Measurements from ENCODE around the gene PDE2A. TPM values are rescaled to one million over a fixed set of nuclear protein-coding genes. Genes with fewer than 3 reads are reported as not detected.

PDE2A gene
- polyA plus RNA-seq, 1 donor (not counting 4 experiments of a cell fraction or from before 2014, with no cell fraction given) = 0.38 TPM

GRCh38 chr11:72580642-72580950 lies 93.6 kb downstream of the PDE2A start:
- Histone ChIP-seq H3K4me2 (ENCODE audit: control insufficient read depth, extremely low read depth, insufficient read depth, low read depth, low read length) (no peak overlapping the region), H3K79me2 (ENCODE audit: control insufficient read depth, insufficient read depth, low read length) (no peaks in the 10 kb centered on the region), H3K9ac (ENCODE audit: control insufficient read depth, extremely low read depth, insufficient read depth, low read length) (no peak overlapping the region), H3K27me3 (ENCODE audit: control insufficient read depth, extremely low read depth, insufficient read depth, low read length) (no peaks in the 10 kb centered on the region), H3K4me3 (ENCODE audit: control insufficient read depth in 2 of 3, extremely low read depth in 1 of 3, insufficient read depth in 2 of 3, low read depth in 1 of 3, low read length in 3 of 3) (no peak overlapping the region), H3K9me3 (ENCODE audit: control insufficient read depth, low read depth, low read length) (no peaks in the 10 kb centered on the region), H3K27ac (ENCODE audit: control insufficient read depth, insufficient read depth, low read length) (no peak overlapping the region), H3K4me1 (ENCODE audit: control insufficient read depth, extremely low read depth, insufficient read depth, low read length) (peaks cover 6% of the 10 kb centered on the region), H2AFZ (ENCODE audit: control insufficient read depth, low read length) (no peak overlapping the region), H4K20me1 (ENCODE audit: control insufficient read depth, extremely low read depth, insufficient read depth, low read length) (no peaks in the 10 kb centered on the region), H3K36me3 (ENCODE audit: control insufficient read depth in 2 of 2, extremely low read depth in 1 of 2, insufficient read depth in 2 of 2, low read length in 2 of 2) (no peaks in the 10 kb centered on the region), H3K9me1 (ENCODE audit: control insufficient read depth, extremely low read depth, insufficient read depth, low read length) (no peaks in the 10 kb centered on the region)
- FAIRE-seq (no peak), DNase-seq (ENCODE audit: low read depth, low spot score) (no peak)
- dilution Hi-C loops (cut with MboI; ENCODE audit: extremely low pct_ligation_motif_present, low sequenced_read_pairs) = no loop called here
- TF ChIP-seq EZH2 (IDR thresholded peaks at IDR 0.05; ENCODE audit: low read length) (no peak), CTCF (optimal IDR thresholded peaks at IDR 0.05 in 1 of 3, IDR thresholded peaks at IDR 0.05 in 1 of 3, conservative IDR thresholded peaks at IDR 0.05 in 1 of 3; ENCODE audit: extremely low read depth in 1 of 3, insufficient read depth in 2 of 3, low read length in 3 of 3) (no peak)

GRCh38 chr11:72579816-72580641 lies 94.2 kb downstream of the PDE2A start:
- no peak overlapping the region for H3K4me3 ChIP-seq (ENCODE audit: control insufficient read depth in 2 of 3, extremely low read depth in 1 of 3, insufficient read depth in 2 of 3, low read depth in 1 of 3, low read length in 3 of 3)
- no peaks in the 10 kb centered on the region for H3K27me3 ChIP-seq (ENCODE audit: control insufficient read depth, extremely low read depth, insufficient read depth, low read length)
- no peaks in the 10 kb centered on the region for H3K36me3 ChIP-seq (ENCODE audit: control insufficient read depth in 2 of 2, extremely low read depth in 1 of 2, insufficient read depth in 2 of 2, low read length in 2 of 2)
- H3K9ac ChIP-seq (ENCODE audit: control insufficient read depth, extremely low read depth, insufficient read depth, low read length) = no peak overlapping the region
- H2AFZ ChIP-seq (ENCODE audit: control insufficient read depth, low read length) = no peak overlapping the region
- no peak overlapping the region for H3K4me2 ChIP-seq (ENCODE audit: control insufficient read depth, extremely low read depth, insufficient read depth, low read depth, low read length)
- H3K9me1 ChIP-seq (ENCODE audit: control insufficient read depth, extremely low read depth, insufficient read depth, low read length) = no peaks in the 10 kb centered on the region
- FAIRE-seq (no peak), DNase-seq (ENCODE audit: low read depth, low spot score) (no peak)
- dilution Hi-C loops (cut with MboI; ENCODE audit: extremely low pct_ligation_motif_present, low sequenced_read_pairs) = no loop called here
- no peaks in the 10 kb centered on the region for H4K20me1 ChIP-seq (ENCODE audit: control insufficient read depth, extremely low read depth, insufficient read depth, low read length)
- peaks cover 4% of the 10 kb centered on the region for H3K4me1 ChIP-seq (ENCODE audit: control insufficient read depth, extremely low read depth, insufficient read depth, low read length)
- no peak overlapping the region for H3K27ac ChIP-seq (ENCODE audit: control insufficient read depth, insufficient read depth, low read length)
- H3K9me3 ChIP-seq (ENCODE audit: control insufficient read depth, low read depth, low read length) = no peaks in the 10 kb centered on the region
- TF ChIP-seq EZH2 (IDR thresholded peaks at IDR 0.05; ENCODE audit: low read length) (no peak), CTCF (optimal IDR thresholded peaks at IDR 0.05 in 1 of 3, IDR thresholded peaks at IDR 0.05 in 1 of 3, conservative IDR thresholded peaks at IDR 0.05 in 1 of 3; ENCODE audit: extremely low read depth in 1 of 3, insufficient read depth in 2 of 3, low read length in 3 of 3) (no peak)
- no peaks in the 10 kb centered on the region for H3K79me2 ChIP-seq (ENCODE audit: control insufficient read depth, insufficient read depth, low read length)
